Myocyte (in vitro differentiated cells): Measurements from ENCODE around the gene C6orf118. TPM values are rescaled to one million over a fixed set of nuclear protein-coding genes. Genes with fewer than 3 reads are reported as not detected.

Experiments used
- DNase-seq: peaks from one replicate; pipeline ENCODE4 v3.0.0-alpha.2; 2012; ENCODE audit warnings: low read depth
- total RNA-seq: library from RNA; depleted of rRNA; stranded (reverse); fragments of >200 nt; gene quantifications from 2 replicates; pipeline ENCODE4 v1.2.3, GENCODE V29; 2014

The C6orf118 gene
- total RNA-seq, 1 donor from 2014 or later, result 3.5 TPM

GRCh38 chr6:165244524-165245247 is 64.7 kb downstream of the C6orf118 start:
- DNase-seq, result no peak

- no peak for DNase-seq
Observed at GRCh38 chr6:165243801-165244200, 65.6 kb downstream of the C6orf118 start.

DNA sequence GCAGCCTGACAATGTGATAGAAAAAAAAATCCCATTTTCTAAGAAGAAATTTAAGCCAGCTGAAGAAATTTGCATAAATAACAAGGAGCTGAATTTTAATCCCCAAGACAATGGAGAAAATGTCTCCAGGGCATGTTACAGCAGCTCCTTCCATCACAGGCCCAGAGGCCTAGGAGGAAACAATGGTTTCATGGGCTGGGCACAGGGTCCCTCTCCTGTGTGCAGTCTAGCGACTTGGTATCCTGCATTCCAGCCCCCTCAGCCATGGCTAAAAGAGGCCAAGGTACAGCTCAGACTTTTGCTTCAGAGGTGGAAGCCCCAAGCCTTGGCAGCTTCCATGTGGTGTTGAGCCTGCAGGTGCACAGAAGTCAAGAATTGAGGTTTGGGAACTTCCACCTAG is 73.1 kb downstream of the C6orf118 start:
- DNase-seq, result no peak

DNA sequence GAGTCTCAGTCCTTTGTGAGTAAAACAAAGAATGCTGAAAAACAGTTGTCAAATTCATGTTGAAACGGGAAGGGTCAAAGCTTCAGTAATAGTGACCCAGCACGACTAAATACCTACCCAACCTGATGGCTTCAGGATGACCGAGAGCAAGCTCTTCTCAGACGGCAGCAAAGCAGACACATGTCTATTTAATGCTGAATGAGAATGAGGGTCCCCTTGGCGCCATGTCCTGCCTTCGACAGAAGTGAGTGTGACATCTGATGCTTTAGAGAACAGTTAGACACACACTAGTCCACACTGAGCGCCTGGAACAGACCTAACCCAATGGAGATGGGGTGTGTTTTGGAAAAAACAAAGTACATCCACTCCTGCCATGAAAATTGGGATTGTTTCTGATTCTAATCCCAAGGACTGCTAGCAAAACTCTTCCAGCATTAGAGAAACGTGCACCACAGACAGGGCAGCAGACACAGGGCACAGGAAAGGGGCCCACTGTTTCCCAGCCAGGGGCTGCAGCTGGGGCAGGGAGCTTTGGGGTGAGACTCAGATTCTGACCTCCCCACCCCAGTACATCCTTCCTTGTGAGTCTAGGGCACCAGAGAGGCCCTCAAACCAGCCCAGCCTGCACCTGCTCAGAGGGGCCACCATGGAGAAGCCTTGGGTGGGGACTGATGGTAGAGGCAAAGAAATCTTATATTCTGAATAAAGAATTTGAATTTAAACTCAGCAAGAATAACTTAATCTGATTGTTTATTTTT is 76.5 kb downstream of the C6orf118 start:
- DNase-seq, result no peak

DNA sequence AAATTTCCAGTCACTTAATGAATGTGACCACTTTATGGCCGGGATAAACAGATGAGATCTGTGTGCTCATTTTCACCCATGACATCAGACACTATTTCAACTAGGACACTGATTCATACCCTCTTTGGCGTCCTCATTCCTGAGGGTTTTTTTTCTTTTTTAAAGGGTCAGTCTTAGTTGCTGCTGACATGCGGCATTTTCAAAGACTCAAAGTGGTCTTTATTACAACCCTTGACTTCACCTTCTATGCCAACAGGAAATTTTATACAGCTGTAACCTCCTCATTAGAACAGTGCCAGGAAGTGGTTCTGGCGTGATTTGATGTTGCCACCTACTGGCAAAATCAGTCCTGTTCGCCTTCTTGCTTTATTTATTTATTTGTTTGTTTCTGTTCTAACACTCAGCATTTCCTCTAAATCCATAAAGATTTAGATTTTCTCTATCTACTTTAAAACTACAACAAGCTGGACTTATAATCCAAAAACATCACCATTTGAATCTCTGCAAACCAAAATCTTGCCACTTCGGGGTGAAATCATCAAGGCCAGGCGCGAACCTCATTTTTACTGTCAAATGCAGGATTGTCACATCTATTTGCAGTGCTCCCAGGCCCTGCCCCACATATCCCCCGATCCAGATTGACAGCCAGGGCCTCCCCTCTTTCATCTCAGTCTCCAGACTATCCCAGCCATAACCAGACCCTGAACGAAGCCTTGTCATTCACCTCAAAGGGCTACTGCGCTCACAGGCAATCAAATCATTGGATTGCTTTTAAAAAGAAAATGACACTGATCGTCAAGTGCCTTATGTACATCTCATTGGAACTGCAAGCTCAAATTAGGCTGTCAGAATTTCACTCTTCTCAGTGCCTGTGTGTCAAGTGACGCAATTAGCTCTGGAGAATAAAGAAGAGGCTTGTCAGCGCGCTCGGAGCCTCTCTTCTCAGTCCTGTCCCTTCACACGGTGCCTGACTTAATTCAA is 77.5 kb downstream of the C6orf118 start:
- DNase-seq, result peak; percentile 81

DNA sequence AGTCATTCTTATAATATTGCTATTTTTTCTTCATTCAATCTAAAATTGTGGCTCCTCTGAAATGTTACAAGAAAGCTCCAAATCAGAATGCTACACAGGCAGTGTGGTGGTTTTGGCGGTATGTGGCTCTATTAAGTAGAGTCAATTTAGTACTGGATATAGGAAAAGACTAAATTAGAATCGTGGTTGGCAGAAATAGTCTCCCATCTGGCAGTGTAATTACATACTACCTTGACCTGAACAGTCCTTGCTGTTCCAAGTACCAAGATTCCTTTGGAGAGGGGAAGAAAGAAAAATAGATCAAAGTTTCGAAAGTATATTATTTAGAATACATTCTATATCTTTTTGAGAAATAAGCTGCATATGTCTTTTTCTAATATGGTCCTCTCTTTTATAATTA is 78.2 kb downstream of the C6orf118 start:
- no peak for DNase-seq
